Upper lobe of right lung (tissue), 1 donor: Measurements from ENCODE around the gene CDYL2. TPM values are rescaled to one million over a fixed set of nuclear protein-coding genes. Genes with fewer than 3 reads are reported as not detected.

Experiments used
- ATAC-seq: fragments of 200-7000 bp; cut with Tn5 transposase; one replicate; pipeline ENCODE4 v1.9.1; 2020; ENCODE audit warnings: mild to moderate bottlenecking, moderate library complexity
- DNase-seq: peaks from one replicate; pipeline ENCODE4 v3.0.0-alpha.2; 2020
- H3K27ac ChIP-seq: fragments of 200-600 bp; one replicate; pipeline ENCODE4 v1.8.0; 2022
- H3K27me3 ChIP-seq: fragments of 200-600 bp; one replicate; pipeline ENCODE4 v1.8.0; 2022; ENCODE audit warnings: mild to moderate bottlenecking
- H3K36me3 ChIP-seq: fragments of 200-600 bp; one replicate; pipeline ENCODE4 v1.8.0; 2022
- H3K4me1 ChIP-seq: fragments of 200-600 bp; one replicate; pipeline ENCODE4 v1.8.0; 2022
- H3K4me3 ChIP-seq: fragments of 200-600 bp; one replicate; pipeline ENCODE4 v1.8.0; 2022; ENCODE audit warnings: mild to moderate bottlenecking
- H3K9me3 ChIP-seq: fragments of 200-600 bp; one replicate; pipeline ENCODE4 v1.8.0; 2022
- CTCF ChIP-seq: fragments of 200-600 bp; IDR thresholded peaks from one replicate; pipeline ENCODE4 v1.8.0; 2022; ENCODE audit warnings: antibody characterized with exemption
- intact Hi-C: fragments of 100-400 bp; cut with DNase I; formaldehyde crosslinking; loops from one replicate; pipeline ENCODE4 v1.11.0; 2022
- total RNA-seq: library from RNA; stranded (reverse); fragmentation: NEBNext Ultra II Directional; extraction: Animal tissue kit (Norgen Biotek cat#: 25700); gene quantifications from one replicate; pipeline ENCODE4 v1.2.1, GENCODE V29; 2021
- donor health status: DM: no; HTN: yes; CAD: no; lungs with severe emphysema.

Gene CDYL2
- total RNA-seq, 1 donor from 2014 or later = 21.0 TPM

DNA sequence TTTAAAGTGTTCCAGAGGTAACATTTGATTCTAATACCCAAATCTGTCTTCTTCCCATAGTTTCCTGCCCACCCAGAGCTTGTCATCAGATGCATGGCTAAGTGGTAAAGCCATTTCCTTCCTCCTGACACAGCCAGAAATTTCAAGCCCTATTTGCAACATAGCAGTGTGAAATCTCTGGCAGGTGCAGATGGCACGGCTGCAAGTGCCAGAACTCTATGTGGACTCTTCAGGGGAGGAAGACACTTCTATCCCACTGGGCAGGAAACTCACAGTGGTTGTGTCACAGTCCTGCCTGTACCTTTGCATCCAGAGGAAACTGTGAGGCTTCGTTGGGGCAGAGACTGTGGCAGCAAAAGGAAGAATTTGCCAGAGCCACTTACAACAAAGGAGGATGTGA, 250.4 kb downstream of the CDYL2 start:
- Histone ChIP-seq H3K27me3 (no peaks in the 10 kb centered on the region), H3K4me3 (no peak overlapping the region), H3K36me3 (no peaks in the 10 kb centered on the region), H3K4me1 (no peaks in the 10 kb centered on the region), H3K27ac (no peak overlapping the region), H3K9me3 (no peaks in the 10 kb centered on the region)
- no peak for TF ChIP-seq CTCF
- intact Hi-C loops = no loop called here
- ATAC-seq (no peak), DNase-seq (no peak)

DNA sequence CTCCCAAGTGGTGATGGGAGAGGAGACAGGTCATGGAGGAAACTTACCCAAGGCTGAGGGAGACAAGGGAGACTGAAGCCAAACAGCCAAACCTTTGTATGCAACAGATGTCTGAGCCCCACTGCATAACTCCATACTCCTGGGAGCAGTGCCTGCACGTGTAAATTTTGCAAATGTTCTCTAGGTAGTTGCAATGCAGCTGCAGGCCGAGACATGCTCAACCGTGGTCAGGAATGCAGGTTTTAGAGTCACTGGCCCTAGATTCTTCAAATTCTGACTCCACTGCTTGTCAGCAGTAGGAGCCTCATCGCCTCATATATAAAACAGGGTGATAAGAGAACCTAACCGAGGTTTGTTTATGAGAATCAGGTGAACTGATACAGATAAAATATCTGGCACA, 252.1 kb downstream of the CDYL2 start:
- no peaks in the 10 kb centered on the region for H3K36me3 ChIP-seq
- H3K4me1 ChIP-seq = no peaks in the 10 kb centered on the region
- ATAC-seq (no peak), DNase-seq (no peak)
- intact Hi-C loops = no loop called here
- no peaks in the 10 kb centered on the region for H3K27me3 ChIP-seq
- H3K4me3 ChIP-seq = no peak overlapping the region
- no peak for TF ChIP-seq CTCF
- no peak overlapping the region for H3K27ac ChIP-seq
- H3K9me3 ChIP-seq = no peaks in the 10 kb centered on the region

Other genes with a start within 250 kb of the CDYL2 start
- 43.3 TPM for gene CMC2, start 202.3 kb upstream of the CDYL2 start, total RNA-seq
- 8.4 TPM for gene CENPN, start 202.6 kb upstream of the CDYL2 start, total RNA-seq
- gene ATMIN, start 231.2 kb upstream of the CDYL2 start, total RNA-seq = 33.5 TPM